NCI-H446 (cell line): ENCODE results near the gene STXBP5.

Source experiments
- DNase-seq, 2 experiments: peaks; one replicate each; lab custom pipeline; 2025; lab: John Stamatoyannopoulos, UW

The STXBP5 gene

GRCh38 chr6:147438758-147439528 is 234.7 kb downstream of the STXBP5 start:
- DNase-seq, result no peak
